Measurements from ENCODE around the gene AKNA.

- TF ChIP-seq CTCF (IDR thresholded peaks at IDR 0.05) (no peak), POLR2A (IDR thresholded peaks at IDR 0.05) (no peak)
Measured at GRCh38 chr9:114290561-114290986, 97.2 kb downstream of the AKNA start.
